IMR-90 (cell line): ENCODE results near the gene ETFB. TPM values are rescaled to one million over a fixed set of nuclear protein-coding genes. Genes with fewer than 3 reads are reported as not detected.

Experiments
- ATAC-seq: fragments of 200-7000 bp; cut with Tn5 transposase; 2 replicates; pipeline ENCODE4 v1.9.1; 2020; ENCODE audit warnings: low read depth, mild to moderate bottlenecking, moderate library complexity
- BruUV-seq: library from RNA; stranded (reverse); fragments of 400-500 nt; replicated peaks from 2 replicates; lab custom pipeline; 2021; lab: Mats Ljungman, UMichigan
- CTCF ChIA-PET: fragments of 300-600 bp; formaldehyde crosslinking; extraction: SDS; loops from one replicate; lab custom pipeline; 2021; ENCODE audit warnings: antibody characterized with exemption; lab: Yijun Ruan, JAX
- POLR2A ChIA-PET: fragments of 300-600 bp; sonication (Branson Sonifier 250); formaldehyde crosslinking; loops from one replicate; lab custom pipeline; 2022; ENCODE audit warnings: antibody characterized with exemption; ENCODE audit not compliant: unreplicated experiment; lab: Charles Lee
- DNase-seq: peaks from one replicate; pipeline ENCODE4 v3.0.0; 2013
- H2AFZ ChIP-seq: replicated peaks from 2 replicates; pipeline ENCODE3; 2013; ENCODE audit warnings: low read length, mild to moderate bottlenecking; ENCODE audit not compliant: poor library complexity
- H2AK5ac ChIP-seq: 2 replicates; pipeline ENCODE4 v1.6.1; 2013; ENCODE audit warnings: low read depth, low read length, inconsistent platforms
- H2AK9ac ChIP-seq: replicated peaks from 2 replicates; pipeline ENCODE3; 2013; ENCODE audit warnings: mild to moderate bottlenecking, low read depth, low read length, moderate library complexity; ENCODE audit not compliant: poor library complexity
- H2BK120ac ChIP-seq: 2 replicates; pipeline ENCODE4 v1.6.1; 2013; ENCODE audit warnings: low read depth, low read length, inconsistent platforms
- H2BK15ac ChIP-seq: 3 replicates; pipeline ENCODE4 v1.6.1; 2013; ENCODE audit warnings: low read depth, low read length, inconsistent platforms
- H2BK20ac ChIP-seq: 2 replicates; pipeline ENCODE4 v1.6.1; 2013; ENCODE audit warnings: low read depth, mild to moderate bottlenecking, inconsistent platforms, low read length, moderate library complexity
- H2BK5ac ChIP-seq: 2 replicates; pipeline ENCODE4 v1.6.1; 2013; ENCODE audit warnings: mild to moderate bottlenecking, low read depth, low read length, inconsistent platforms; ENCODE audit not compliant: poor library complexity, severe bottlenecking
- H3K14ac ChIP-seq: replicated peaks from 2 replicates; pipeline ENCODE4 v1.6.1; 2013; ENCODE audit warnings: low read depth, low read length, inconsistent platforms
- H3K18ac ChIP-seq: 2 replicates; pipeline ENCODE4 v1.6.1; 2013; ENCODE audit warnings: low read depth, low read length, control low read depth
- H3K23ac ChIP-seq: 2 replicates; pipeline ENCODE4 v1.6.1; 2013; ENCODE audit warnings: low read depth, low read length, inconsistent platforms
- H3K27ac ChIP-seq: 2 replicates; pipeline ENCODE4 v1.5.1; 2013; ENCODE audit warnings: mild to moderate bottlenecking, control low read depth, low read length; ENCODE audit not compliant: insufficient read depth
- H3K27me3 ChIP-seq: 2 replicates; pipeline ENCODE4 v1.6.1; 2013; ENCODE audit warnings: low read length; ENCODE audit not compliant: control insufficient read depth, insufficient read depth
- H3K36me3 ChIP-seq: 2 replicates; pipeline ENCODE4 v1.6.1; 2013; ENCODE audit warnings: low read length, mixed read lengths; ENCODE audit not compliant: control insufficient read depth, insufficient read depth
- H3K4ac ChIP-seq: 2 replicates; pipeline ENCODE4 v1.6.1; 2013; ENCODE audit warnings: low read depth, low read length, inconsistent platforms
- H3K4me1 ChIP-seq: 2 replicates; pipeline ENCODE4 v1.6.1; 2013; ENCODE audit warnings: low read length, mixed read lengths; ENCODE audit not compliant: control insufficient read depth, insufficient read depth
- H3K4me2 ChIP-seq: 2 replicates; pipeline ENCODE4 v1.6.1; 2013; ENCODE audit warnings: low read depth, mild to moderate bottlenecking, control low read depth, low read length, moderate library complexity
- H3K4me3 ChIP-seq: 2 replicates; pipeline ENCODE4 v1.5.1; 2013; ENCODE audit warnings: low read depth, mild to moderate bottlenecking, control low read depth, low read length, moderate library complexity; ENCODE audit not compliant: insufficient read depth
- H3K56ac ChIP-seq: 2 replicates; pipeline ENCODE4 v1.6.1; 2013; ENCODE audit warnings: low read length, inconsistent platforms; ENCODE audit not compliant: insufficient read depth; ENCODE audit errors: extremely low read depth
- H3K79me1 ChIP-seq, 2 experiments: 2 replicates each; pipeline ENCODE4 v1.6.1; 2013; ENCODE audit warnings: low read length in 2 of 2, inconsistent platforms in 1 of 2, low read depth in 1 of 2
- H3K9ac ChIP-seq: 2 replicates; pipeline ENCODE4 v1.6.1; 2013; ENCODE audit warnings: low read depth, low read length, control low read depth
- H3K9me1 ChIP-seq: 2 replicates; pipeline ENCODE4 v1.6.1; 2013; ENCODE audit warnings: low read length, inconsistent platforms; ENCODE audit not compliant: insufficient read depth
- H3K9me3 ChIP-seq: 2 replicates; pipeline ENCODE4 v1.6.1; 2013; ENCODE audit warnings: low read length; ENCODE audit not compliant: control insufficient read depth, insufficient read depth
- H4K20me1 ChIP-seq: 2 replicates; pipeline ENCODE4 v1.6.1; 2013; ENCODE audit warnings: low read length, inconsistent platforms; ENCODE audit not compliant: insufficient read depth
- H4K5ac ChIP-seq: 2 replicates; pipeline ENCODE4 v1.6.1; 2013; ENCODE audit warnings: mild to moderate bottlenecking, low read depth, low read length, control low read depth
- H4K8ac ChIP-seq, 2 experiments: 2 replicates each; pipeline ENCODE4 v1.6.1; 2013; ENCODE audit warnings: low read depth in 2 of 2, low read length in 2 of 2, control low read depth in 1 of 2, inconsistent platforms in 1 of 2
- H4K91ac ChIP-seq: 2 replicates; pipeline ENCODE4 v1.6.1; 2013; ENCODE audit warnings: low read depth, low read length, inconsistent platforms; ENCODE audit not compliant: insufficient read depth
- BHLHE40 ChIP-seq: fragments of 150-350 bp; IDR thresholded peaks from 2 replicates; pipeline ENCODE4 v1.6.1; 2016; ENCODE audit warnings: mild to moderate bottlenecking, low read depth, low read length
- CEBPB ChIP-seq: IDR thresholded peaks from 2 replicates; pipeline ENCODE4 v1.6.1; 2012; ENCODE audit warnings: low read depth, low read length, improper control_type of control experiment
- CHD1 ChIP-seq: IDR thresholded peaks from 2 replicates; pipeline ENCODE4 v1.6.1; 2012; ENCODE audit warnings: low read depth, low read length, improper control_type of control experiment
- FOS ChIP-seq: fragments of 150-350 bp; IDR thresholded peaks from 2 replicates; pipeline ENCODE4 v1.6.1; 2016; ENCODE audit warnings: low read depth, low read length
- MAFK ChIP-seq: IDR thresholded peaks from 2 replicates; pipeline ENCODE4 v1.6.1; 2012; ENCODE audit warnings: low read depth, low read length, improper control_type of control experiment
- MAZ ChIP-seq: IDR thresholded peaks from 2 replicates; pipeline ENCODE4 v1.6.1; 2012; ENCODE audit warnings: low read depth, mild to moderate bottlenecking, low read length, improper control_type of control experiment, moderate library complexity, borderline replicate concordance
- MXI1 ChIP-seq: IDR thresholded peaks from 2 replicates; pipeline ENCODE4 v1.6.1; 2012; ENCODE audit warnings: low read depth, mild to moderate bottlenecking, low read length, moderate library complexity, borderline replicate concordance
- NFE2L2 ChIP-seq: fragments of 150-350 bp; IDR thresholded peaks from 2 replicates; pipeline ENCODE4 v1.6.1; 2016; ENCODE audit warnings: low read depth, mild to moderate bottlenecking, low read length
- POLR2A ChIP-seq: IDR thresholded peaks from 2 replicates; pipeline ENCODE4 v1.6.1; 2012; ENCODE audit warnings: mild to moderate bottlenecking, low read depth, low read length
- RAD21 ChIP-seq: IDR thresholded peaks from 2 replicates; pipeline ENCODE4 v1.6.1; 2012; ENCODE audit warnings: low read length, improper control_type of control experiment
- RCOR1 ChIP-seq: IDR thresholded peaks from 2 replicates; pipeline ENCODE4 v1.6.1; 2012; ENCODE audit warnings: mild to moderate bottlenecking, low read length, improper control_type of control experiment; ENCODE audit not compliant: insufficient replicate concordance
- RFX5 ChIP-seq: IDR thresholded peaks from 2 replicates; pipeline ENCODE4 v1.8.0; 2012; ENCODE audit warnings: low read depth, mild to moderate bottlenecking, low read length, moderate library complexity
- SMC3 ChIP-seq: fragments of 150-350 bp; IDR thresholded peaks from 2 replicates; pipeline ENCODE4 v1.6.1; 2016; ENCODE audit warnings: low read depth, mild to moderate bottlenecking, antibody characterized with exemption, low read length, moderate library complexity
- WGBS, 2 experiments: methylation state at CpG; one replicate each; pipeline versions ENCODE4 v1.1.5 to v1.1.7; 2013; ENCODE audit warnings: missing lambda C conversion rate in 2 of 2; ENCODE audit not compliant: insufficient read length in 1 of 2; ENCODE audit errors: extremely low coverage in 2 of 2; 5-methylcytosine and 5-hydroxymethylcytosine counted together
- dilution Hi-C: fragments of 300-500 bp; cut with HindIII; formaldehyde crosslinking; loops from one replicate; pipeline ENCODE4 v1.14.3; 2018; ENCODE audit warnings: low sequenced_read_pairs; ENCODE audit not compliant: unreplicated experiment
- in situ Hi-C: fragments of 300-500 bp; cut with MboI; formaldehyde crosslinking; loops from 3 replicates; pipeline ENCODE4 v1.14.3; 2019; ENCODE audit warnings: low sequenced_read_pairs, inconsistent platforms, mixed read lengths
- intact Hi-C: fragments of 100-400 bp; cut with micrococcal nuclease; formaldehyde crosslinking; loops from 2 replicates; pipeline ENCODE4 v1.10.0; 2022
- polyA plus RNA-seq, 3 experiments: library from polyadenylated mRNA; depleted of rRNA; stranded (reverse); fragments of >200 nt; gene quantifications; 2 replicates each; pipeline ENCODE4 v1.2.3, GENCODE V29; 2012; ENCODE audit warnings: low replicate concordance in 1 of 3
- total RNA-seq: library from RNA; depleted of rRNA; stranded (reverse); fragments of >200 nt; gene quantifications from 2 replicates; pipeline ENCODE4 v1.2.3, GENCODE V29; 2012
- TF ChIP-seq, protein P1 (sequence below): fragments of 150-350 bp; IDR thresholded peaks from 2 replicates; pipeline ENCODE4 v1.6.1; 2016; ENCODE audit warnings: low read depth, mild to moderate bottlenecking, low read length, moderate library complexity, borderline replicate concordance
- TF ChIP-seq, protein P2 (sequence below): fragments of 150-350 bp; IDR thresholded peaks from 2 replicates; pipeline ENCODE4 v1.6.1; 2017; ENCODE audit warnings: mild to moderate bottlenecking, antibody characterized with exemption, low read length, low read depth

The ETFB gene
- total and polyA plus RNA-seq, 2 of the 4 experiments (the other 2 are of a cell fraction): 141 to 166 TPM

DNA sequence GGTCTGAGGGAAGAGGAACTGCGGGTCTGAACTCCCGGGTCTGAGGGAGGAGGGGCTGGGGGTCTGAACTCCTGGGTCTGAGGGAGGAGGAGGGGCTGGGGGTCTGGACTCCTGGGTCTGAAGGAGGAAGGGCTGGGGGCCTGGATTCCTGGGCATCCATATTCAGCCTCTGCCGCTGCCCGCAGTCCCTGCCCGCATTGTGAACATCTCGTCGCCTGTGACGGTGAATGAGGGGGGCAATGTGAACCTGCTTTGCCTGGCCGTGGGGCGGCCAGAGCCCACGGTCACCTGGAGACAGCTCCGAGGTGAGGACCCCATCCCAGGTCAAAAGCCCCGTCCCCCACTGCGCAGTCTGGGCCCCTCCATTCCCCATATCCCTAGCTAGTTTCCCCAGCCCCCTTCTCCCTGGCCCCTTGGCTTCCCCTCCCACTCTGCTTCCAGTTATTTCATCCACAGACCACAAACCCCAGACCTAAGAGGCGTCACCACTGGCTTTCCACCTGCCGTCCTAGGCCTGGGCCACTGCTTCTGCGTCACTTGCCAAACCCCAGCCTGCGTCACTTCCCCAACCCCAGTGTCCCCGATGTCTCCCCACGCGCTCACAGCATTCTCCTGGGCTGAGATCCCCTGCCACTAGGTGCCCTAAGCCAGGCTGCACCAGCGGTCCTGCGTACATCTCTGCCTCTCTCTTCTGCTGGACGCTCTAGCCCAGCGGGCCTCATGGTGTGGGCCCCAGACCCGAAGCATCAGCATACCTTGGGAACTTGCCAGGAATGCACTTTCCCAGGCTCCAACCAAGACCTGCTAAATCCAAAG, 40.8 kb downstream of the ETFB start:
- CTCF ChIA-PET: no interaction called here

More for the DNA sequence above, 40.8 kb downstream of the ETFB start:
- DNase-seq (no peak), ATAC-seq (no peak)
- TF ChIP-seq, protein P1, sequence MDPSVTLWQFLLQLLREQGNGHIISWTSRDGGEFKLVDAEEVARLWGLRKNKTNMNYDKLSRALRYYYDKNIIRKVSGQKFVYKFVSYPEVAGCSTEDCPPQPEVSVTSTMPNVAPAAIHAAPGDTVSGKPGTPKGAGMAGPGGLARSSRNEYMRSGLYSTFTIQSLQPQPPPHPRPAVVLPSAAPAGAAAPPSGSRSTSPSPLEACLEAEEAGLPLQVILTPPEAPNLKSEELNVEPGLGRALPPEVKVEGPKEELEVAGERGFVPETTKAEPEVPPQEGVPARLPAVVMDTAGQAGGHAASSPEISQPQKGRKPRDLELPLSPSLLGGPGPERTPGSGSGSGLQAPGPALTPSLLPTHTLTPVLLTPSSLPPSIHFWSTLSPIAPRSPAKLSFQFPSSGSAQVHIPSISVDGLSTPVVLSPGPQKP: no peak
- no peak for TF ChIP-seq CEBPB
- TF ChIP-seq RFX5: no peak
- TF ChIP-seq POLR2A: no peak
- no peak for TF ChIP-seq MXI1
- TF ChIP-seq RCOR1: no peak
- no peak for TF ChIP-seq NFE2L2
- no peak for TF ChIP-seq RAD21
- no peak for TF ChIP-seq SMC3
- TF ChIP-seq CHD1: no peak
- no peak for TF ChIP-seq MAFK
- TF ChIP-seq FOS: no peak
- TF ChIP-seq, protein P2, sequence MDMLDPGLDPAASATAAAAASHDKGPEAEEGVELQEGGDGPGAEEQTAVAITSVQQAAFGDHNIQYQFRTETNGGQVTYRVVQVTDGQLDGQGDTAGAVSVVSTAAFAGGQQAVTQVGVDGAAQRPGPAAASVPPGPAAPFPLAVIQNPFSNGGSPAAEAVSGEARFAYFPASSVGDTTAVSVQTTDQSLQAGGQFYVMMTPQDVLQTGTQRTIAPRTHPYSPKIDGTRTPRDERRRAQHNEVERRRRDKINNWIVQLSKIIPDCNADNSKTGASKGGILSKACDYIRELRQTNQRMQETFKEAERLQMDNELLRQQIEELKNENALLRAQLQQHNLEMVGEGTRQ: no peak
- no peak for TF ChIP-seq MAZ
- no peak for TF ChIP-seq BHLHE40
- no peak overlapping the region for H3K18ac ChIP-seq
- no peak overlapping the region for H3K27ac ChIP-seq
- no peak overlapping the region for H2BK15ac ChIP-seq
- H2BK120ac ChIP-seq: no peak overlapping the region
- POLR2A ChIA-PET: no interaction called here
- intact Hi-C loops (no loop called here), dilution Hi-C loops (no loop called here), in situ Hi-C loops (no loop called here)
- H3K4me1 ChIP-seq: no peaks in the 10 kb centered on the region
- no peak overlapping the region for H2AK9ac ChIP-seq
- no peak overlapping the region for H3K4me2 ChIP-seq
- H2AK5ac ChIP-seq: no peak overlapping the region
- H4K20me1 ChIP-seq: no peaks in the 10 kb centered on the region
- H3K27me3 ChIP-seq: peaks cover 4% of the 10 kb centered on the region; the same call in 1 of the 2 replicates
- no peak overlapping the region for H4K91ac ChIP-seq
- no peaks in the 10 kb centered on the region for H3K36me3 ChIP-seq
- no peak overlapping the region for H4K5ac ChIP-seq
- H4K8ac ChIP-seq: no peak overlapping the region
- H3K9me1 ChIP-seq: no peaks in the 10 kb centered on the region
- H3K9ac ChIP-seq: no peak overlapping the region
- no peak overlapping the region for H2BK20ac ChIP-seq
- H3K4ac ChIP-seq: no peak overlapping the region
- no peak overlapping the region for H2AFZ ChIP-seq
- H3K4me3 ChIP-seq: no peak overlapping the region
- H3K9me3 ChIP-seq: no peaks in the 10 kb centered on the region
- H3K23ac ChIP-seq: no peak overlapping the region
- WGBS, 2 experiments: 82% methylated on average over 13 of the region's 26 CpGs; no CpG with 5 or more reads in 1 of the 2 experiments
- no peak overlapping the region for H3K14ac ChIP-seq
- H3K56ac ChIP-seq: no peak overlapping the region
- no peak overlapping the region for H2BK5ac ChIP-seq
- H3K79me1 ChIP-seq: no peaks in the 10 kb centered on the region
- no TSS peak for BruUV-seq
